Testis (tissue), 2 donors: ENCODE data around the gene ALG9.

Experiments
- POLR2A ChIP-seq: fragments of 450-650 bp; IDR thresholded peaks from one replicate; pipeline ENCODE4 v1.6.1; 2017; ENCODE audit warnings: antibody characterized with exemption, mild to moderate bottlenecking, moderate library complexity
- TF ChIP-seq, protein P1 (sequence below), 3 experiments: fragments of 450-650 bp in 2 of 3; fragments of 200-600 bp in 1 of 3; sonication (generic) in 1 of 3; IDR thresholded peaks; one replicate each; pipeline ENCODE4 v1.5.1; 2016 to 2019; ENCODE audit warnings: antibody characterized with exemption in 3 of 3, mild to moderate bottlenecking in 2 of 3, moderate library complexity in 1 of 3

DNA sequence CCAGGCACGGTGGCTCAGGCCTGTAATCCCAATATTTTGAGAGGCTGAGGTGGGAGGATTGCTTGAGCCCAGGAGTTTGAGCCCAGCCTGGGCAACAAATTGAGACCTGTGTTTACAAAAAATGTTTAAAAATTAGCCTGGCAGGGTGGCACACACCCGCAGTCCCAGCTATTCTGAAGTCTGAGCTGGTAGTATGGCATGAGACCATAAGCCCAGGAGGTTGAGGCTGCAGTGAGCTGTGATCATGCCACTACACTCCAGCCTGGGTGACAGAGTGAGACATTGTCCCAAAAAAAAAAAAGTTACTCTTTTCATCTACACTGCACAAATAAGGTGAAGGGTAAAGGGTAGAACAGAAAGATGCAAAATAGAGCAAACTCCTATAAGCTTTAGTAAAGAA lies 82.9 kb downstream of the ALG9 start:
- TF ChIP-seq, protein P1, sequence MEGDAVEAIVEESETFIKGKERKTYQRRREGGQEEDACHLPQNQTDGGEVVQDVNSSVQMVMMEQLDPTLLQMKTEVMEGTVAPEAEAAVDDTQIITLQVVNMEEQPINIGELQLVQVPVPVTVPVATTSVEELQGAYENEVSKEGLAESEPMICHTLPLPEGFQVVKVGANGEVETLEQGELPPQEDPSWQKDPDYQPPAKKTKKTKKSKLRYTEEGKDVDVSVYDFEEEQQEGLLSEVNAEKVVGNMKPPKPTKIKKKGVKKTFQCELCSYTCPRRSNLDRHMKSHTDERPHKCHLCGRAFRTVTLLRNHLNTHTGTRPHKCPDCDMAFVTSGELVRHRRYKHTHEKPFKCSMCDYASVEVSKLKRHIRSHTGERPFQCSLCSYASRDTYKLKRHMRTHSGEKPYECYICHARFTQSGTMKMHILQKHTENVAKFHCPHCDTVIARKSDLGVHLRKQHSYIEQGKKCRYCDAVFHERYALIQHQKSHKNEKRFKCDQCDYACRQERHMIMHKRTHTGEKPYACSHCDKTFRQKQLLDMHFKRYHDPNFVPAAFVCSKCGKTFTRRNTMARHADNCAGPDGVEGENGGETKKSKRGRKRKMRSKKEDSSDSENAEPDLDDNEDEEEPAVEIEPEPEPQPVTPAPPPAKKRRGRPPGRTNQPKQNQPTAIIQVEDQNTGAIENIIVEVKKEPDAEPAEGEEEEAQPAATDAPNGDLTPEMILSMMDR (IDR thresholded peaks at IDR 0.05): no peak
- TF ChIP-seq POLR2A: no peak
